HepG2 (cell line): ENCODE data around the gene ACP1. TPM values are rescaled to one million over a fixed set of nuclear protein-coding genes. Genes with fewer than 3 reads are reported as not detected.

ENCODE experiments used
- BRF2 ChIP-seq: sonication (generic); formaldehyde crosslinking; IDR thresholded peaks from 2 replicates; pipeline ENCODE4 v1.8.1; 2022; ENCODE audit warnings: mild to moderate bottlenecking, missing genetic modification reagents
- CREBL2 ChIP-seq: sonication (generic); formaldehyde crosslinking; IDR thresholded peaks from 2 replicates; pipeline ENCODE4 v1.8.1; 2023; ENCODE audit warnings: missing genetic modification reagents, mild to moderate bottlenecking, borderline replicate concordance
- EED ChIP-seq: sonication (generic); formaldehyde crosslinking; IDR thresholded peaks from 2 replicates; pipeline ENCODE4 v1.5.0; 2020; ENCODE audit warnings: mild to moderate bottlenecking, missing genetic modification reagents
- MYC ChIP-seq: sonication (generic); formaldehyde crosslinking; IDR thresholded peaks from 2 replicates; pipeline ENCODE4 v1.9.0; 2021; ENCODE audit warnings: missing genetic modification reagents, borderline replicate concordance
- TIGD3 ChIP-seq: sonication (generic); formaldehyde crosslinking; IDR thresholded peaks from 2 replicates; pipeline ENCODE4 v1.5.1; 2020; ENCODE audit warnings: mild to moderate bottlenecking, missing genetic modification reagents, borderline replicate concordance
- UBTF ChIP-seq: sonication (generic); formaldehyde crosslinking; IDR thresholded peaks from 2 replicates; pipeline ENCODE4 v1.4.0; 2020; ENCODE audit warnings: mild to moderate bottlenecking, missing genetic modification reagents
- ZBTB43 ChIP-seq: sonication (generic); formaldehyde crosslinking; conservative IDR thresholded peaks from 2 replicates; pipeline ENCODE4 v1.4.0; 2020; ENCODE audit warnings: missing genetic modification reagents
- ZNF407 ChIP-seq: sonication (generic); formaldehyde crosslinking; IDR thresholded peaks from one replicate; pipeline ENCODE4 v1.5.1; 2020; ENCODE audit warnings: mild to moderate bottlenecking, missing genetic modification reagents; ENCODE audit errors: not compliant biosample characterization
- ZNF639 ChIP-seq: conservative IDR thresholded peaks from 2 replicates; pipeline ENCODE4 v1.6.1; 2018; ENCODE audit warnings: missing genetic modification reagents
- ZNF878 ChIP-seq: sonication (generic); formaldehyde crosslinking; IDR thresholded peaks from 2 replicates; pipeline ENCODE4 v1.8.1; 2023; ENCODE audit warnings: mild to moderate bottlenecking, missing genetic modification reagents, moderate library complexity
- polyA plus RNA-seq, 8 experiments: library from polyadenylated mRNA; depleted of rRNA in 3 of 8; stranded (reverse) in 7 of 8; unstranded in 1 of 8; fragments of >200 nt; fragmentation: Illumina TruSeq in 4 of 8; extraction: Trizol in 4 of 8; gene quantifications; 2 replicates each; pipeline versions ENCODE4 v1.2.1 to v1.2.3, GENCODE V29; 2011 to 2016; ENCODE audit warnings: low read depth in 4 of 8, missing spikeins in 1 of 8, mixed read lengths in 1 of 8; ENCODE audit not compliant: insufficient read depth in 1 of 8
- total RNA-seq, 5 experiments: library from RNA; depleted of rRNA; stranded (reverse); fragments of >200 nt; fragmentation: Illumina TruSeq; extraction: Trizol; gene quantifications; 2 replicates each; pipeline ENCODE4 v1.2.3, GENCODE V29; 2016; ENCODE audit warnings: low read depth in 1 of 5

Gene ACP1
- total and polyA plus RNA-seq, 2 of the 13 experiments (the other 11 are each of a cell fraction or from before 2014, with no cell fraction given), result 246 to 348 TPM

GRCh38 chr2:249538-250042 lies 15.2 kb upstream of the ACP1 start (continued):
- TF ChIP-seq BRF2 (CRISPR knock-in tag) (no peak), ZNF878 (CRISPR knock-in tag) (peak; percentile 96), MYC (CRISPR knock-in tag) (peak; percentile 55; the same call in 1 of the 2 replicates), ZBTB43 (peak; percentile 89), ZNF407 (CRISPR knock-in tag) (no peak), CREBL2 (CRISPR knock-in tag) (no peak), TIGD3 (peak; percentile 45; the same call in 1 of the 2 replicates), UBTF (peak; percentile 31; the same call in 1 of the 2 replicates), ZNF639 (CRISPR knock-in tag) (0 out of 2 replicates have a peak, but pooled peaks have one; percentile 49), EED (CRISPR knock-in tag) (no peak)
